ENCODE results near the gene PNCK.
"Not testable (repeated sequence)": the region's sequence is repeated elsewhere in the genome, so short reads cannot be mapped to it uniquely, and the experiment has no call there.

PNCK gene

GRCh38 chrX:153697924-153698865 is 24.6 kb upstream of the PNCK start:
- no peak for DNase-seq

DNA sequence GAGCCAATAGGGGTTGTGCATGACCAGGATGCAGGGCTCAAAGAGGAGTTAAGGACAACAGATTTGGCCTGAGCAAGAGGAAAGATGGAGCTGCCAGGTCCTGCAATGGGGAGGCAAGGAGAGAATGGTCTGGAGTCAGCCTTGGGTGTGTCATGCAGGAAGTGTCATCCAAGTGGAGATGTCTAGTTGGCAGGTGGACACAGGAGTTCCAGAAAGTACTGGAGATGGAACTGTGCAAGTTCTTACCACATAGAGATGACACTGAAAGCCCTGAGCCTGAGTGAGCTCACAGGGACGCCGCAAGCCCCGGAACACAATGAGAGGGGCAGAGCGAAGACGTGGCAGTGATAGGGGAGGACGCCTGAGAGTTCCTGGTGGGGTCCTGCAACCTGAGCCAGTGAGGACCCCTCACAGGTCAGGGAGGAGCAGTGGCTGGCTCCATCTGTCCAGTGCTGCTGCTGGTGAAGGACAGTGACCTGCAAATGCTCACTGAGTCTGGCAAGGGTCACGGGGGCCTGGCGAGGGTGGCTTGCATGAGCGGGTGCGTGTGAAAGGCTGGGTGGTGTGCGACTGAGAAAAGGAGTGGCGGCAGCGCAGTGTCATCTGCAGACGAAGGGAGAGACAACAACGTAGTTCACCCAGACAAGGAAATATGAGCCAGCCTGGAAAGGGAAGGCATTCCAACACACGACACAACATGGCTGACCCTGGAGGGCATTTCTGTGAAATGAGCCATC is 23.5 kb upstream of the PNCK start:
- not testable (repeated sequence) for DNase-seq

- not testable (repeated sequence) for DNase-seq
Measured at GRCh38 chrX:153696538-153696937, 22.9 kb upstream of the PNCK start.

GRCh38 chrX:153696100-153696499 is 22.5 kb upstream of the PNCK start:
- DNase-seq, result no peak

DNA sequence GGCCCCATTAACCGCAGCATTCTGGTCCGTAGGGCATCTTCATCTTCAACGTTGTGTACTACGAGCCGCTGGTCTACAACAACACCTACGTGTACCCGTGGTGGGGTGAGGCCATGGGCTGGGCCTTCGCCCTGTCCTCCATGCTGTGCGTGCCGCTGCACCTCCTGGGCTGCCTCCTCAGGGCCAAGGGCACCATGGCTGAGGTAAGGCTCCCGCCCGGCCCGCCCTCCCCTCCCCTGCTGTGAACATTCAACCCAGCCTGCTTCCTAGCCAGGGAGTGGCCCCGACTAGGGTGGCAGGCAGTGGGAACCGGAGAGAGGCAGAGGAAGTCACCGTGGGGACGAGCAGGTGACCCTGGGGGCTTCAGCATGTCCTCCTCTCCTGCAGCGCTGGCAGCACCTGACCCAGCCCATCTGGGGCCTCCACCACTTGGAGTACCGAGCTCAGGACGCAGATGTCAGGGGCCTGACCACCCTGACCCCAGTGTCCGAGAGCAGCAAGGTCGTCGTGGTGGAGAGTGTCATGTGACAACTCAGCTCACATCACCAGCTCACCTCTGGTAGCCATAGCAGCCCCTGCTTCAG is 21.2 kb upstream of the PNCK start:
- DNase-seq, result no peak

DNA sequence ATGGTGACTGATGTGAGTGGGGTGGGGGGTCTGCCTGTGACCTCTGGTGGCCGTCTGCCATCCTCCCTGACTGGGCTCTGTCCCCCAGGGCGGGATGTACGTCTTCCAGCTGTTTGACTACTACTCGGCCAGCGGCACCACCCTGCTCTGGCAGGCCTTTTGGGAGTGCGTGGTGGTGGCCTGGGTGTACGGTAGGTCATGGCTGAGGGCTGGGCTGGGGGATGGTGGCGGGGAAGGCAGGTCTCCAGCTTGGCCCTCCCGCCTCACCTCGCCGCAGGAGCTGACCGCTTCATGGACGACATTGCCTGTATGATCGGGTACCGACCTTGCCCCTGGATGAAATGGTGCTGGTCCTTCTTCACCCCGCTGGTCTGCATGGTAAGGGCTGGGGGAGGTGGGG is 20.6 kb upstream of the PNCK start:
- DNase-seq, result not testable (repeated sequence)

- no peak for DNase-seq
Measured at GRCh38 chrX:153693216-153694086, 19.8 kb upstream of the PNCK start.

GRCh38 chrX:153692611-153693156 is 19.1 kb upstream of the PNCK start:
- DNase-seq, result no peak

DNA sequence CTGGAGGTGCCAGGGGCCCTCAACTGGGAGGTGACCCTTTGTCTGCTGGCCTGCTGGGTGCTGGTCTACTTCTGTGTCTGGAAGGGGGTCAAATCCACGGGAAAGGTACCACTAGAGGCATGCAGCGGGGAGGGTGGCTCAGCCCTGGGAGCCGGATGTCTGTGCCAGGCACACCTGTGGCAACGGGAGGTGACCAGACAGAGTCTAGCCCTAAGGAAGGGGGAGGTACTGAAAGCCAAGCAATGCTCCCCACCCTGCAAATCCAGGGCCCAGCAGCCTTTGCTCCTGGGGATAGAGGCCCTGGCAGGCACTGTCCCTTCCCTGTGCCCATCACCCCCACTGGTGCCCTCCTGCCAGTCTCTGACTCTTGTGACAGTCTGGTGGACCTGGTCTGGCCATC is 18.4 kb upstream of the PNCK start:
- DNase-seq, result no peak

- DNase-seq, result not testable (repeated sequence)
Measured at GRCh38 chrX:153691032-153691827, 17.6 kb upstream of the PNCK start.

- DNase-seq, result no peak
Measured at GRCh38 chrX:153690466-153690865, 16.9 kb upstream of the PNCK start.

DNA sequence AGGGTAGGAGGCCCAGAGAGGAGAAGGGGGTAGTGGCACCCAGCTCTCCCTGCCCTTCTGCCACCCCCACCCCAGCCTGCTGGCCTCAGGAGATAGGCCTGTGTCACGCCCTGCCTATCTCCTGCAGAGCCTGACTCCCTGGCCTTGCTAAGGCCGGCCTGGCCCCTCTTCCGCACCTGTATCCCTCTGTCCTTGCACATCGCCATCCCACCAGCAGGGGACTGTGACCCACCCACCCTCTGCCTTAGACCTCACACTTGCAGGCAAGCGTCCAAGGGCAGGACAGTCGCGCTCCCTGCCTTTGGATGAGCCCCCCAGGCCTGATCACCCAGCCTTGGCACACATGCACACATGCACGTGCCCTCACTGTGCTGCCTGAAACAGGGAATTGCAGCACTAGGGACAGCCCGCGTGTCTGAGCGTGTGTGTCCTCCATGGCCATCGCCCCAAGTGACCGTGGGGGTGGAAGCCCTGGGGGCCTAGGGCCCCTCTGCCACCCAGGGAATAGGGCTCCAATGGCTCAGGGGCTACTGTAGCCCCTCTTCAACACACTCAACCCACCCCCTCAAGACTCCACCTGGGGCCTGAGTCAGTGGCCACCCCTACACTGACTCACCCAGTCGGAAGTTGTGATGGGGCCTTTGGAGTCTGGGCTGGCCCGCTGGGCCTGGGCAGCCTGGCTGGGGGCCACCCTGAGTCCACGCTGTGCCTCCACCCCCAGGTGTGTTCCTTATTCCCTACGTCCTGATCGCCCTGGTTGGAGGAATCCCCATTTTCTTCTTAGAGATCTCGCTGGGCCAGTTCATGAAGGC is 16.2 kb upstream of the PNCK start:
- DNase-seq, result no peak

GRCh38 chrX:153688911-153689590 is 15.4 kb upstream of the PNCK start:
- no peak for DNase-seq

GRCh38 chrX:153688506-153688905 is 14.9 kb upstream of the PNCK start:
- no peak for DNase-seq

DNA sequence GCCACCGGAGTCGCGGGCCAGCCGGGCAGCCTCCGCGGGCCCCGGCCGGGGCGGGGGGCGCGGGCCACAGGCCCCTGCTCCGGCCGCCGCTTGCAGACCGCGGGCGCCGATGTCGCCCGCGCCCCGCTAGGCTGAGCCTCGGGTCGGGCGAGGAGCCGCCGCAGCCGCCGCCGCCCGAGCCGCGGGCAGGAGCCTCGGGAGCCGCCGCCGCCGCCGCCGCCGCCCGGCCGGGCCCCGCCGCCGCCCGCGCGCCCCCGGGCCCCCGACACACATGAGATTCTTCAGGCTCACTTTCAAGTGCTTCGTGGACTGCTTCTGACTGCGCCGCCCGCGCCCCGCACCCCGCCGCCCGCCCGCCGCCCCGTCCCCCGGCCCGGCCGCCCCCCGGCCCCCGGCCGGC is 14.5 kb upstream of the PNCK start:
- no peak for DNase-seq

- no peak for DNase-seq
Measured at GRCh38 chrX:153687121-153688039, 13.8 kb upstream of the PNCK start, which contains the start of gene SLC6A8. TSS of gene SLC6A8 (plus strand) at chrX:153687926. CDS start at chrX:153688575, 649 bp downstream.

DNA sequence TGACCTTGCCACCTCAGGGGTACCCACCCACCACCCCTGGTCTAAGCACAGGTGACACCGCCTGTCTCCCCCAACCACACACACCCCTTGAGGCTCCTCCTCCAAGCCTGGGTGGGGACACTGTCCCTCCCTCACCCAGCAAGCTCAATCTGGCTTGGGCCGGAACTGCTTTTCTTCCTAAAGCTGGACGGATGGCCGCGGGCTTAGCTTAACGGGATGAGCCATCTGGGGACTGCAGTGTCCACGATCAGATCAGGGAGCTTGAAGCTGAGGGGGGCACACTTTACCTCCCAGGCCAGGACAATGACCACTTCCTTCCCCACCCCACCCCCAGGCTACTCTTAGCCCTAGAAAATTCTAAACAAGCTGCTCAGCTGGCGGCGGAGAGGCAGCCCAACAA is 13.1 kb upstream of the PNCK start:
- no peak for DNase-seq

All from NCI-H524 treated with DMSO at 0.1 percent for 48 hours (cell line).